Dermis microvascular lymphatic vessel endothelial cell (primary cell): ENCODE measurements around the gene CCDC142. TPM values are rescaled to one million over a fixed set of nuclear protein-coding genes. Genes with fewer than 3 reads are reported as not detected.
"Not testable (repeated sequence)": the region's sequence is repeated elsewhere in the genome, so short reads cannot be mapped to it uniquely, and the experiment has no call there.

Experiments used
- DNase-seq, 2 donors: peaks; one replicate each; pipeline versions ENCODE4 v3.0.0 to v3.0.0-alpha.2; 2010; ENCODE audit warnings: low read depth in 2 of 2
- total RNA-seq: library from RNA; depleted of rRNA; stranded (reverse); fragments of >200 nt; gene quantifications from 2 replicates; pipeline ENCODE4 v1.2.1, GENCODE V29; 2014

Gene CCDC142
- total RNA-seq, 1 donor from 2014 or later = 9.1 TPM

DNA sequence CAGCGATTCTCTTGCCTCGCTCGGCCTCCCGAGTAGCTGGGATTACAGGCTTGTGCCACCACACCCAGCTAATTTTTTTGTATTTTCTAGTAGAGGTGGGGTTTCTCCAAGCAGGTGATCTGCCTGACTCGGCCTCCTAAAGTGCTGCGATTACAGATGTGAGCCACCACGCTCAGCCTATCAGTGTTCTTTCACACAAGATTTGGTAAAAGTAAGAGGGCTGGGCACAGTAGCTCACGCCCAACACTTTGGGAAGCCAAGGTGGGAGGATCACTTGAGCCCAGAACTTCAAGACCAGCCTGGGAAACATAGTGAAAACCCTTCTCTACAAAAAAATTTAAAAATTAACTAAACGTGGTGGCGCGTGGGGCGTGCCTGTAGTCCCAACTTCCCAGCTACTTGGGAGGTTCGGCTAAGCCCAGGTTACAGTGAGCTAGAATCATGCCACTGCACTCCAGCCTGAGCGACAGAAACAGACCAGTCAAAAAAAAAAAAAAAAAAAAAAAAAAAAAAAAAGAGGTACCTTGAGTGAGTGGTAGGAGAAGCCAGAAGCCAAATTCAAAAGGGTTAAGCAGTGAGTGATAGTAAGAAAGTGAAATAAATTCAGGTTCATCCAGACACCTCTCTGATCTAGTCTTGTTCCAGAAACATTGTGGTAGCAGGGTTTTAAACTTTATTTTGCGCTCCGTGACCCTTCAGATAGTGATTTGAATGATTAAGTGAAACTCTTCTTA, 11.3 kb downstream of the CCDC142 start:
- DNase-seq = no peak

GRCh38 chr2:74470742-74471141, 12.1 kb downstream of the CCDC142 start:
- not testable (repeated sequence) for DNase-seq

DNA sequence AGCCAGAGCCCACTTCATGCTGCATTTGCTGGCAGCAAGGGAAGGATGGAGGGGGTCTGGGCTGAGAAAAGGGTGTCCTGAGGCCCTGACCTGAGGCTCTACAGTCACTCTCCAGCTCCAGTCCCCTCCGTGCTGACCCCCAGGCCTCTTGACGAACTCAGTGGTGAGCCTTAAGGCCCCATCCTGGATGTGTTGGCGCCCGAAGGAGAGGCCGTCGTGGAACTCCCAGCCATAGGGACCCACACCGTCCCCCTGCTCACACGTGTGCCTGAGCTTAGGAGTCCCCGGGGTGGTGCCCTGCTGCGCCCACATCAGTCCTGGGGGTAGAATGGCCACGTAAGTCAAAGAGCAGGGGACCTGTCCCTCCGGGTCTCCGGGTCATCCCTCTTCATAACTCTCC, 18.4 kb downstream of the CCDC142 start:
- DNase-seq = no peak

- DNase-seq = no peak
Measured at GRCh38 chr2:74462786-74463105, 20.1 kb downstream of the CCDC142 start.

GRCh38 chr2:74462054-74462785, 20.6 kb downstream of the CCDC142 start:
- DNase-seq = no peak

GRCh38 chr2:74461187-74462053, 21.4 kb downstream of the CCDC142 start:
- DNase-seq = no peak

DNA sequence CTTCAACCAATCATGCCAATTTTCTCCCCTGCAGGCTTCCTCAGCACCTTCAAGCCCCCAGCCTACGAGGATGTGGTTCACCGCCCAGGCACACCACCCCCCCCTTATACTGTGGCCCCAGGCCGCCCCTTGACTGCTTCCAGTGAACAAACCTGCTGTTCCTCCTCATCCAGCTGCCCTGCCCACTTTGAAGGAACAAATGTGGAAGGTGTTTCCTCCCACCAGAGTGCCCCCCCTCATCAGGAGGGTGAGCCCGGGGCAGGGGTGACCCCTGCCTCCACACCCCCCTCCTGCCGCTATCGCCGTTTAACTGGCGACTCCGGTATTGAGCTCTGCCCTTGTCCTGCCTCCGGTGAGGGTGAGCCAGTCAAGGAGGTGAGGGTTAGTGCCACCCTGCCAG, 22.6 kb downstream of the CCDC142 start:
- not testable (repeated sequence) for DNase-seq

- not testable (repeated sequence) for DNase-seq
Measured at GRCh38 chr2:74459503-74460118, 23.2 kb downstream of the CCDC142 start.

DNA sequence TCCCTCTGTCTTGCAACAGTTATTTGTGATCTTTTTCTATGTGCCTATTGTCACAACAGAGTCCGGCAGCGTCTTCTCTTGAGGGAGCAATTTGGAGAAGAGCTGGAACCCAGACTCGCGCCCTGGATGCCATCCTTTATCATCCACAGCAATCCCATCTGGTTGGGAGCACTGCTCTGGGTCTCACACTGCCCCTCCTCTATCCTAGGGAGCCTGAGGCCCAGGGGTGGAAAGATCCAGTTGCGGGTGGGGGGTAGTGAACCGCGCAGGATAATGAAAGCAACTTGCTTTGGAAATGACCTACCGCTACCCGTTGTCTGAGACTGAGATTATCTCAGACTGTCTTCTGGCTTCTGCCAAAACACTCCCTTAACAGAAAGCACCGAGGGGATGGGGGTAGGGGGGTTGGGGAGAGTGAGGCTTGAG, 23.8 kb downstream of the CCDC142 start:
- DNase-seq = no peak

DNA sequence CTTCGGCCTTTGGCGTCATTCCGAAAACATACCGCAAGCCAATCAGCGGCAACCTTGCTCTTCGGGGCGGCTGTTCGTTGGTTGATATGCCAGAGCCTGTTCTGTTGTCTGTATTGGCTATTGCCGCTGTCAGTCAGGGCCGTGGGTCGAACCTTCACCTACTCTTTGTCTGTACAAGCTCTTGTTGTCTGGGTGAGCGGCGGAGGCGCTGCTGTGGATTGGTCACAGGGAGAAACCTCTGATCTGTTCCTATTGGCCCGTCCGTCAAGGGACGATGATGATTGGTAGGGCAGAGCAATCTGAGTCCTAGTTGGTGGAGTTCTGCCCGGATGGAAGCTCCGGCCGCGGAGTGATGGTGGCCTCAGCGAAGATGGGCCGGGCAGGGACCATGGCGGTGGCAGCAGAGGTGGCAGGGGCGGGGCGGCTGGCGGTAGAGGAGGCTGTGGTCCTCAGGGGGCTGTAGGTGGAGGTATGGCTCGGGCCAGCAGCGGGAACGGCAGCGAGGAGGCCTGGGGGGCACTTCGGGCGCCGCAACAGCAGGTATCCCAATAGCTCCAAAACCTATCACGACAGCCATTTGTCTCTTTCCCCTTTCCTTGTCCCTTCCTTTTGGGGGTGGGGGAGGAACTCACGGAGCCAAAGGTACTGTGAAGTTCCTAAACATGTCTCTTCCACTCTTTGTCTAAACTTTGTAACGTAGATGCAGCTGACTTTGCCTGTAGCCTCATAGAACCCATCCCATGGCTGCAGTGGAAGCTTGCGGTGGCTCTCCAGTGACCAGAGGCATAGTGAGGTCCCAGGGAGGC, 24.5 kb downstream of the CCDC142 start, which contains the start of gene WBP1:
Gene WBP1, plus strand, starts transcription at position 307 of the 806 bp plus-strand sequence. Its CDS starts 165 bp downstream, at position 472.
- peak; percentile 100 for DNase-seq

DNA sequence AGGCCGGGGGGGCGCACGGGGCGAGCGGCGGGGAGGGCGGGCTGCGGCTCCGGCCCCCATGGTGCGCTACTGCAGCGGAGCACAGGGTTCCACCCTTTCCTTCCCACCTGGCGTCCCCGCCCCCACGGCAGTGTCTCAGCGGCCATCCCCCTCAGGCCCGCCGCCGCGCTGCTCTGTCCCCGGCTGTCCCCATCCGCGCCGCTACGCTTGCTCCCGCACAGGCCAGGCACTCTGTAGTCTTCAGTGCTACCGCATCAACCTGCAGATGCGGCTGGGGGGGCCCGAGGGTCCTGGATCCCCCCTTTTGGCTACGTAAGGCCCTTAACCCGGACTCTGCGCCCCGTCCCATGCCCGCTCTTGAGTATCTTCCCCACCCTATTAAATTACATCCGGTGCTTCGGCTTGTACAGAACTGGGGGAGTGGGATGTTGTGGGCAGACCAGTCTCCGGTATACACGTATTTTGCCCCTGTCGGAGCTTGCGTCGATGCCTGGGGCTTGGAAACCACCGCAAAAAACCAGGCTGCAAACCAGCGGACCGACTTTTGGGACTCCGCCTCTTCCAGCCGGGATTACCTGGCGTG, 25.2 kb downstream of the CCDC142 start:
- DNase-seq = peak in 1 of 2 donors; percentile 69

GRCh38 chr2:74457129-74457548, 25.7 kb downstream of the CCDC142 start:
- DNase-seq = no peak

DNA sequence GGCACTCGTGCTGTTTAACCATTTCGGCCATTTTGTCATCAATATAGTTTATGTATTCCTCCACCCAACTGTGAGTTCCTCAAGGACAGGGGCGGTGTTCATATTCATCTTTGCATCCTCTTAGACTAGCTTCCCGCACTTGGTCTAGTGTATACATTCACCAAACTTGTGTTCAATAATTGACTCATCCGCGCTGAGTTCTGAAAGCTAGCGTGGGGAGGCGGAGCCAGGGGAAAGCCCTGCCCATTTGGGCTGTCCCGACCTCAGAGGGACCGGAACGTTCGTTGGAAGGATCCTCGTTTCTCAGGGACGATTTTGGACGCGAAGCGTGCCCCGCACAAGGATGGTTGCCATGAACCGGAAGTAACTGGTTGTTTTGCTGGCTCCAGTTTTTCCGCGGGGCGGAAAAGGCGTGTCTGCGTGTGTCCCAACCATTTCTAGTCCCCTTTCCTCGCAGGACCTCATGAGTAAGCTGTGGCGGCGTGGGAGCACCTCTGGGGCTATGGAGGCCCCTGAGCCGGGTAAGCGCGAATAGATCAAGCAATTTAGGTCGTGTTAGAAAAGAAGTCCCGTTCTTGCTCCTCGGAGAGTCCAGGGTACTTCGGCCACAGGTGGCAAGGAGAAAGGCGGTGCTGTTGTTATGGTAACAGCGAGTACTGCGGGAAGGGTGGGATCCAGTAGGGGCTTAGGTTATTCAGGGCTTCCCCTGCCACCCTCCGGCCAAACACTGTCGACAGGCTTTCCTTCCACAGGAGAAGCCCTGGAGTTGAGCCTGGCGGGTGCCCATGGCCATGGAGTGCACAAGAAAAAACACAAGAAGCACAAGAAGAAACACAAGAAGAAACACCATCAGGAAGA, 27.9 kb downstream of the CCDC142 start, which contains the start of gene INO80B:
Gene INO80B, plus strand, starts transcription at position 434 of the 858 bp plus-strand sequence. Its CDS starts 30 bp downstream, at position 464.
- DNase-seq = peak; percentile 98

- no peak for DNase-seq
Measured at GRCh38 chr2:74450570-74451190, 32.1 kb downstream of the CCDC142 start.

DNA sequence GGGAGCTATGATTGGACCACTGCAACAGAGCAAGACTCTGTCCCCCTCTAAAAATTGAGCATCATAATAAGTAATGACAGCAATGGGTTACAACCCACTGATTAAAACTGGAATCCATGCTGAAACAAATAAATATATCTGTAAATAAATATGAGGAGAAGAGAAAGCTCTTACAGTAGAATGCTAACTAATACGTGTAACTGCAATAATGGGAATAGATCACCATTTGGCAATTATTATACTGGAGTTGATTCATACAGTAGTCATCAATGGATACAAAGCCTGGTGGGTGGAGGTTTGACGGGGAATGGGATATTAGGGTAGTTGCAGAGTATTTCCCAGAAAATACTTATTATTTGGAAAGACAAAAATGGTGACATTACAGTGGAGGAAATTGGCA, 34.0 kb downstream of the CCDC142 start:
- DNase-seq = no peak

DNA sequence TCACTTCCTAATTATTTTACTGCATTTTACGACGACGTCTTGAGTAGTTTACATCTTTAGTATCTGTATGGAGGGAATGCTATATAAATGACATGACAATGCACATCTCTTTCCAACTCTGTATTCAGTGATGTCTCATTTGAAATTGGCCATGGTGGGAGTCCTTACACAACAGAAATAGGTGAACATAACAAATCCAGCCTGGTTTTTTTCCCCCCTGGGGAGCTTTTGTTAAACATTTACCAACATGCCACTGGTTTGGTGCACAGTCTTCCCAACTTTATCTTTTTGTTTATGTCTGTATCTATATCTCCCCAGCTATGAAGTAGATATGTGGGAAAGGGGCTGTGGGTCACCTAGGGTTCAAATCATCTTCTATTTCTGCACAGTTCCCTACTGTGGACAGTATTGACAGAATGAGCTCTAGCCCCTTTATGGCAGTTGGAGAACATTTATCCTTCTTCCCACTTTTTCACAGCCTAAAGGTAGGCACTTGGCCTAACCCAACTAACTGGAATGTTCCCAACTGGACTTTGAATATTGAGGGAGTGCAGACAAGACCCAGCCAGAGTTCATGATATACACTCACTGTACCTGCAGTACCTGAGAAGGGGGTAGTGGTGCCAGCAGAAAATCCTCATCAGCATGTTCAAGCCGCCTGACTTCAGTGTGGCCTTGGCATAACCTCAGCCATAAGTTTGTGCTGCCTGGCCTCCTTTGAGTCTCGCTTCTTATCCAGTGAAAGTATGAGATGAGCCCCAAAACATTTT, 35.4 kb downstream of the CCDC142 start:
- no peak for DNase-seq

DNA sequence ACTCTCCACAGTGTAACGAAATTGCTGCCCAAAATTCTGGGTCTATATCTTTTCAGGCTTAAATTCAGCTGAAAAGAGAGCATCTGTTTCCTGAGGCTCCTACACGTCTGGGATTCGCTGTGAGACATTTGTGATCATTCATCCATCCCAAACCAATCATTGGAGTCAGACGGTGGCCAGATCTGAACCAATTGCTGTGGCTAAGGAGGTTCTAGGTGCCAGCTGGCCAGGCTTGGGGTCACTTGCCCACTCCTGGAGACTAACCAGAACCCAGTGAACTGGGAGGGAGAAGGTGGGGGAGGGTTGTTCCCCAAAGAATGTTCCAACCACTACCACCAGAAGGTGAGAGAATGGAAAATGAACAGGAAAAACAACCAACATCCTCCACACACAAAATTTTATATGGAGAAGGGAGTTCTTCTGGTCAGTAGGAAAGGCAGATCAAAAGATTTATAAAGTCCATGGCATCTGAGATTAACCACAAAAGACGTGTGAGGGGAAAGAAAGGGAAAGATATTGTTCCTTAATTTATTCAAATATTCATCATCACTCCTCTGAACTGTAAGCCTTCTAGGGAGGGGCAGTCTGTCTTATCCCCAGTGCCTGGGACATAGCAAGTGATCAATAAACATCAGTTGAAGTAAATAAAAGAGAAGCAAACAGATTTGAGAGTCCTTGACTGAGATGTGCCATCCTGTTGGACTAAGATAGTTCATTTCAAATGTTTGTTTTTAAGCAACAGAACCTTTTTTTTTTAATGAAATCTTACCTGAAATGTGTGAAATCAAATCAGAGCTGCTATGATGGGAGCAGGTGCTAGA, 38.1 kb downstream of the CCDC142 start:
- DNase-seq = no peak
